Amniotic epithelial cell (primary cell): ENCODE data around the gene GPAT2.
"Not testable (repeated sequence)": the region's sequence is repeated elsewhere in the genome, so short reads cannot be mapped to it uniquely, and the experiment has no call there.

Experiments used
- DNase-seq: peaks from one replicate; pipeline ENCODE4 v3.0.0-alpha.2; 2010; ENCODE audit warnings: low read depth

The GPAT2 gene

GRCh38 chr2:96064760-96065159, 30.0 kb upstream of the GPAT2 start:
- DNase-seq = not testable (repeated sequence)

- DNase-seq = not testable (repeated sequence)
These were observed 29.4 kb upstream of the GPAT2 start for GRCh38 chr2:96064047-96064675.

- DNase-seq = peak; percentile 72
These were observed 28.6 kb upstream of the GPAT2 start for GRCh38 chr2:96063116-96063899.

GRCh38 chr2:96062483-96062882, 27.8 kb upstream of the GPAT2 start:
- not testable (repeated sequence) for DNase-seq

- peak; percentile 2 for DNase-seq
These were observed 27.2 kb upstream of the GPAT2 start for GRCh38 chr2:96061901-96062300.

- not testable (repeated sequence) for DNase-seq
These were observed 26.6 kb upstream of the GPAT2 start for GRCh38 chr2:96061197-96061817.

- DNase-seq = not testable (repeated sequence)
These were observed 25.6 kb upstream of the GPAT2 start for GRCh38 chr2:96060325-96060724.

GRCh38 chr2:96059443-96059842, 24.7 kb upstream of the GPAT2 start:
- DNase-seq = not testable (repeated sequence)

- DNase-seq = not testable (repeated sequence)
These were observed 21.1 kb upstream of the GPAT2 start for GRCh38 chr2:96055830-96056229.

GRCh38 chr2:96054537-96054936, 19.8 kb upstream of the GPAT2 start:
- not testable (repeated sequence) for DNase-seq

GRCh38 chr2:96053385-96053784, 18.7 kb upstream of the GPAT2 start:
- DNase-seq = not testable (repeated sequence)

GRCh38 chr2:96052632-96053031, 17.9 kb upstream of the GPAT2 start:
- DNase-seq = not testable (repeated sequence)

GRCh38 chr2:96049917-96050262, 15.2 kb upstream of the GPAT2 start:
- DNase-seq = not testable (repeated sequence)

GRCh38 chr2:96049049-96049916, 14.6 kb upstream of the GPAT2 start:
- not testable (repeated sequence) for DNase-seq

- DNase-seq = not testable (repeated sequence)
These were observed 838 bp upstream of the GPAT2 start for GRCh38 chr2:96035554-96035953.

- DNase-seq = not testable (repeated sequence)
These were observed 719 bp downstream of the GPAT2 start for GRCh38 chr2:96033997-96034396.

GRCh38 chr2:96027725-96028325, 6.9 kb downstream of the GPAT2 start:
- not testable (repeated sequence) for DNase-seq

- not testable (repeated sequence) for DNase-seq
These were observed 9.0 kb downstream of the GPAT2 start for GRCh38 chr2:96025755-96026154.

GRCh38 chr2:96025194-96025492, 9.6 kb downstream of the GPAT2 start:
- no peak for DNase-seq

GRCh38 chr2:96024336-96025193, 10.2 kb downstream of the GPAT2 start:
- no peak for DNase-seq

- DNase-seq = not testable (repeated sequence)
These were observed 11.0 kb downstream of the GPAT2 start for GRCh38 chr2:96023701-96024100.
